Astrocyte (in vitro differentiated cells and primary cell): Measurements from ENCODE around the gene ITGAE. TPM values are rescaled to one million over a fixed set of nuclear protein-coding genes. Genes with fewer than 3 reads are reported as not detected.

Experiments used
- DNase-seq: peaks from one replicate; pipeline ENCODE4 v3.0.0-alpha.2; 2010; ENCODE audit warnings: low read depth
- FAIRE-seq: peaks from 2 replicates; lab custom pipeline; 2011; peaks lifted over from hg19 to GRCh38; lab: Jason Lieb, UNC
- H2AFZ ChIP-seq: 2 replicates; pipeline ENCODE4 v1.6.0; 2012; ENCODE audit warnings: low read depth, low read length, inconsistent platforms
- H3K27ac ChIP-seq: 2 replicates; pipeline ENCODE4 v1.5.1; 2011; ENCODE audit warnings: low read depth, low read length, inconsistent platforms
- H3K27me3 ChIP-seq: 2 replicates; pipeline ENCODE4 v1.6.0; 2011; ENCODE audit warnings: low read length, inconsistent platforms; ENCODE audit not compliant: insufficient read depth
- H3K36me3 ChIP-seq: 2 replicates; pipeline ENCODE4 v1.5.1; 2011; ENCODE audit warnings: low read length, inconsistent platforms; ENCODE audit not compliant: insufficient read depth
- H3K4me1 ChIP-seq: 2 replicates; pipeline ENCODE4 v1.5.1; 2011; ENCODE audit warnings: low read length, inconsistent platforms; ENCODE audit not compliant: insufficient read depth
- H3K4me2 ChIP-seq: 2 replicates; pipeline ENCODE4 v1.6.0; 2012; ENCODE audit warnings: low read length, inconsistent platforms
- H3K4me3 ChIP-seq: 2 replicates; pipeline ENCODE4 v1.5.1; 2011; ENCODE audit warnings: low read depth, mild to moderate bottlenecking, low read length, inconsistent platforms; ENCODE audit not compliant: insufficient read depth
- H3K79me2 ChIP-seq: 2 replicates; pipeline ENCODE4 v1.6.0; 2012; ENCODE audit warnings: mild to moderate bottlenecking, low read length, inconsistent platforms; ENCODE audit not compliant: insufficient read depth
- H3K9ac ChIP-seq: 2 replicates; pipeline ENCODE4 v1.6.0; 2012; ENCODE audit warnings: mild to moderate bottlenecking, low read length, inconsistent platforms
- H3K9me3 ChIP-seq: 2 replicates; pipeline ENCODE4 v1.5.1; 2012; ENCODE audit warnings: low read depth, mild to moderate bottlenecking, low read length, inconsistent platforms; ENCODE audit not compliant: insufficient read depth
- H4K20me1 ChIP-seq: 2 replicates; pipeline ENCODE4 v1.6.0; 2012; ENCODE audit warnings: low read length, inconsistent platforms; ENCODE audit not compliant: insufficient read depth
- H3K27ac Mint-ChIP-seq: one replicate; pipeline ENCODE4 v1.8.0; 2021; ENCODE audit warnings: mild to moderate bottlenecking, mixed read lengths; ENCODE audit not compliant: unreplicated experiment
- H3K27me3 Mint-ChIP-seq: one replicate; pipeline ENCODE4 v1.8.0; 2021; ENCODE audit warnings: low read depth, mixed read lengths; ENCODE audit not compliant: unreplicated experiment
- H3K36me3 Mint-ChIP-seq: one replicate; pipeline ENCODE4 v1.8.0; 2021; ENCODE audit warnings: low read depth, mixed read lengths; ENCODE audit not compliant: unreplicated experiment
- H3K4me1 Mint-ChIP-seq: one replicate; pipeline ENCODE4 v1.8.0; 2021; ENCODE audit warnings: low read depth, mixed read lengths; ENCODE audit not compliant: unreplicated experiment
- H3K4me3 Mint-ChIP-seq: one replicate; pipeline ENCODE4 v1.8.0; 2021; ENCODE audit warnings: mild to moderate bottlenecking, moderate library complexity, mixed read lengths; ENCODE audit not compliant: unreplicated experiment
- H3K9me3 Mint-ChIP-seq: one replicate; pipeline ENCODE4 v1.8.0; 2021; ENCODE audit warnings: mild to moderate bottlenecking, mixed read lengths; ENCODE audit not compliant: unreplicated experiment
- CTCF ChIP-seq: IDR thresholded peaks from 2 replicates; pipeline ENCODE4 v1.5.1; 2011; ENCODE audit warnings: low read depth, mild to moderate bottlenecking, inconsistent platforms, low read length, moderate library complexity; ENCODE audit not compliant: insufficient read depth
- EZH2 ChIP-seq: IDR thresholded peaks from 2 replicates; pipeline ENCODE4 v1.6.1; 2012; ENCODE audit warnings: mild to moderate bottlenecking, low read length, inconsistent platforms; ENCODE audit not compliant: insufficient read depth
- total RNA-seq: library from RNA; stranded (reverse); gene quantifications from 2 replicates; pipeline ENCODE4 v1.2.1, GENCODE V29; 2021

Gene ITGAE
- total RNA-seq, 1 donor from 2014 or later: 30.9 TPM

- Histone ChIP-seq H3K9ac (no peak overlapping the region), H3K27me3 (peaks cover 14% of the 10 kb centered on the region), H3K4me2 (no peak overlapping the region), H3K36me3 (no peaks in the 10 kb centered on the region), H3K4me1 (peaks cover 7% of the 10 kb centered on the region), H3K9me3 (peaks cover 5% of the 10 kb centered on the region), H2AFZ (no peak overlapping the region), H3K27ac (no peak overlapping the region), H4K20me1 (no peaks in the 10 kb centered on the region), H3K79me2 (no peaks in the 10 kb centered on the region), H3K4me3 (no peak overlapping the region)
- Mint-ChIP-seq H3K4me3 (no peak overlapping the region), H3K27ac (no peak overlapping the region), H3K9me3 (peaks cover 2% of the 10 kb centered on the region), H3K36me3 (peaks cover 2% of the 10 kb centered on the region), H3K4me1 (no peaks in the 10 kb centered on the region), H3K27me3 (peaks cover 4% of the 10 kb centered on the region)
- DNase-seq: no peak
- no peak for TF ChIP-seq CTCF
- TF ChIP-seq EZH2: no peak
- no peak for FAIRE-seq
Observed at GRCh38 chr17:3699951-3700350, 101.0 kb downstream of the ITGAE start.

- Histone ChIP-seq H3K9ac (no peak overlapping the region), H3K9me3 (peaks cover 5% of the 10 kb centered on the region), H3K27me3 (peaks cover 14% of the 10 kb centered on the region), H3K4me1 (peaks cover 7% of the 10 kb centered on the region), H3K27ac (no peak overlapping the region), H3K4me3 (no peak overlapping the region), H3K36me3 (no peaks in the 10 kb centered on the region), H4K20me1 (no peaks in the 10 kb centered on the region), H3K4me2 (no peak overlapping the region), H2AFZ (no peak overlapping the region), H3K79me2 (no peaks in the 10 kb centered on the region)
- Mint-ChIP-seq H3K36me3 (peaks cover 2% of the 10 kb centered on the region), H3K4me3 (no peak overlapping the region), H3K9me3 (peaks cover 2% of the 10 kb centered on the region), H3K27me3 (peaks cover 12% of the 10 kb centered on the region), H3K27ac (no peak overlapping the region), H3K4me1 (peaks cover 2% of the 10 kb centered on the region)
- TF ChIP-seq EZH2 (no peak), CTCF (no peak)
- FAIRE-seq: no peak
- no peak for DNase-seq
Observed at GRCh38 chr17:3698139-3698538, 102.8 kb downstream of the ITGAE start.

GRCh38 chr17:3697103-3697476, 103.9 kb downstream of the ITGAE start:
- no peaks in the 10 kb centered on the region for H3K36me3 Mint-ChIP-seq
- peaks cover 12% of the 10 kb centered on the region for H3K27me3 Mint-ChIP-seq
- no peak for FAIRE-seq
- Histone ChIP-seq H3K36me3 (no peaks in the 10 kb centered on the region), H3K9me3 (peaks cover 5% of the 10 kb centered on the region), H3K4me1 (peaks cover 7% of the 10 kb centered on the region), H3K27ac (no peak overlapping the region), H3K79me2 (no peaks in the 10 kb centered on the region), H3K27me3 (peaks cover 14% of the 10 kb centered on the region), H3K4me2 (no peak overlapping the region), H2AFZ (no peak overlapping the region), H3K4me3 (no peak overlapping the region), H4K20me1 (no peaks in the 10 kb centered on the region), H3K9ac (no peak overlapping the region)
- TF ChIP-seq EZH2: no peak
- TF ChIP-seq CTCF: no peak
- no peak overlapping the region for H3K4me3 Mint-ChIP-seq
- H3K27ac Mint-ChIP-seq: no peak overlapping the region
- peaks cover 2% of the 10 kb centered on the region for H3K9me3 Mint-ChIP-seq
- H3K4me1 Mint-ChIP-seq: peaks cover 2% of the 10 kb centered on the region
- DNase-seq: no peak
